Caco-2 (cell line): ENCODE data around the gene LRRC23. TPM values are rescaled to one million over a fixed set of nuclear protein-coding genes. Genes with fewer than 3 reads are reported as not detected.

Experiments
- BruUV-seq: library from RNA; stranded (reverse); fragments of 400-500 nt; replicated peaks from 2 replicates; lab custom pipeline; 2021; lab: Mats Ljungman, UMichigan
- CTCF ChIA-PET: fragments of 300-600 bp; sonication (Branson Sonifier 250); formaldehyde crosslinking; loops from one replicate; lab custom pipeline; 2022; ENCODE audit warnings: antibody characterized with exemption; lab: Charles Lee
- POLR2A ChIA-PET: fragments of 300-600 bp; sonication (Branson Sonifier 250); formaldehyde crosslinking; loops from one replicate; lab custom pipeline; 2022; ENCODE audit warnings: antibody characterized with exemption; lab: Charles Lee
- DNase-seq, 2 experiments: peaks; one replicate each; pipeline versions ENCODE4 v3.0.0 to v3.0.0-alpha.2; 2020 to 2022
- H3K27me3 ChIP-seq: replicated peaks from 2 replicates; pipeline ENCODE4 v1.6.0; 2011; ENCODE audit warnings: low read length; ENCODE audit not compliant: control insufficient read depth, insufficient read depth
- H3K36me3 ChIP-seq: 2 replicates; pipeline ENCODE4 v1.5.1; 2011; ENCODE audit warnings: low read length; ENCODE audit not compliant: control insufficient read depth, insufficient read depth
- H3K4me1 ChIP-seq: fragments of 250-450 bp; sonication (Bioruptor Pico); 2 replicates; pipeline ENCODE4 v1.5.1; 2020; ENCODE audit warnings: mild to moderate bottlenecking
- H3K4me3 ChIP-seq: 2 replicates; pipeline ENCODE4 v1.5.1; 2011; ENCODE audit warnings: low read depth, mild to moderate bottlenecking, control low read depth, low read length
- H3K9me3 ChIP-seq: fragments of 250-450 bp; sonication (Bioruptor Pico); 2 replicates; pipeline ENCODE4 v1.5.1; 2020; ENCODE audit warnings: mild to moderate bottlenecking, moderate library complexity
- H3K27ac Mint-ChIP-seq: one replicate; pipeline ENCODE4 v1.8.0; 2022; ENCODE audit warnings: mixed read lengths; ENCODE audit not compliant: unreplicated experiment
- H3K27me3 Mint-ChIP-seq: one replicate; pipeline ENCODE4 v1.8.0; 2022; ENCODE audit warnings: mixed read lengths; ENCODE audit not compliant: insufficient read depth, unreplicated experiment
- H3K36me3 Mint-ChIP-seq: one replicate; pipeline ENCODE4 v1.8.0; 2022; ENCODE audit warnings: mild to moderate bottlenecking, mixed read lengths; ENCODE audit not compliant: insufficient read depth, unreplicated experiment
- H3K4me1 Mint-ChIP-seq: one replicate; pipeline ENCODE4 v1.8.0; 2022; ENCODE audit warnings: low read depth, mixed read lengths; ENCODE audit not compliant: unreplicated experiment
- H3K4me3 Mint-ChIP-seq: one replicate; pipeline ENCODE4 v1.8.0; 2022; ENCODE audit warnings: mild to moderate bottlenecking, moderate library complexity, mixed read lengths; ENCODE audit not compliant: unreplicated experiment
- H3K9me3 Mint-ChIP-seq: one replicate; pipeline ENCODE4 v1.8.0; 2022; ENCODE audit warnings: mixed read lengths; ENCODE audit not compliant: unreplicated experiment
- CTCF ChIP-seq, 2 experiments: fragments of 200-600 bp in 1 of 2; IDR thresholded peaks; 1 replicate in 1 of 2; 2 replicates in 1 of 2; pipeline versions ENCODE4 v1.5.1 to v1.8.0; 2011 to 2022; ENCODE audit warnings: antibody characterized with exemption in 1 of 2, control low read depth in 1 of 2, inconsistent platforms in 1 of 2, low read depth in 1 of 2, low read length in 1 of 2, mild to moderate bottlenecking in 1 of 2, moderate library complexity in 1 of 2; ENCODE audit not compliant: insufficient read depth in 1 of 2, severe bottlenecking in 1 of 2, unreplicated experiment in 1 of 2
- intact Hi-C: fragments of 100-400 bp; cut with micrococcal nuclease; formaldehyde crosslinking; loops from one replicate; pipeline ENCODE4 v1.10.0; 2022; ENCODE audit not compliant: unreplicated experiment
- total RNA-seq: library from RNA; stranded (reverse); gene quantifications from 2 replicates; pipeline ENCODE4 v1.2.3, GENCODE V29; 2022

Gene LRRC23
- total RNA-seq, 1 experiment from 2014 or later, result 8.6 TPM

- intact Hi-C loops, result no loop called here
- BruUV-seq, result no TSS peak
- peaks cover 25% of the 10 kb centered on the region for H3K36me3 Mint-ChIP-seq
- Histone ChIP-seq H3K4me3 (no peak overlapping the region), H3K9me3 (no peaks in the 10 kb centered on the region), H3K4me1 (peaks cover 15% of the 10 kb centered on the region), H3K36me3 (no peaks in the 10 kb centered on the region), H3K27me3 (no peaks in the 10 kb centered on the region)
- no peaks in the 10 kb centered on the region for H3K27me3 Mint-ChIP-seq
- TF ChIP-seq CTCF (IDR thresholded peaks at IDR 0.05; ENCODE audit: insufficient read depth in 1 of 2, low read depth in 1 of 2, low read length in 1 of 2, severe bottlenecking in 1 of 2, unreplicated experiment in 1 of 2), result no peak
- H3K4me1 Mint-ChIP-seq, result peaks cover 1% of the 10 kb centered on the region
- H3K27ac Mint-ChIP-seq, result no peak overlapping the region
- ChIA-PET POLR2A (no interaction called here), CTCF (interaction anchor here (0.6 to 1.7 kb wide), 2 partner anchors 25 to 52 kb away, joined by 3 to 5 read pairs; no protein-coding TSS in a partner anchor)
- H3K4me3 Mint-ChIP-seq, result no peak overlapping the region
- H3K9me3 Mint-ChIP-seq, result no peaks in the 10 kb centered on the region
- no peak for DNase-seq
Measured at GRCh38 chr12:6894321-6894720, 10.3 kb upstream of the LRRC23 start.

- Mint-ChIP-seq H3K9me3 (no peaks in the 10 kb centered on the region), H3K4me3 (no peak overlapping the region), H3K36me3 (no peaks in the 10 kb centered on the region), H3K27me3 (no peaks in the 10 kb centered on the region), H3K27ac (no peak overlapping the region), H3K4me1 (peaks cover 6% of the 10 kb centered on the region)
- no peaks in the 10 kb centered on the region for H3K36me3 ChIP-seq
- ChIA-PET POLR2A (no interaction called here), CTCF (interaction anchor here (0.8 kb wide), 1 partner anchor 28 kb away, joined by 4 read pairs; no protein-coding TSS in a partner anchor)
- no peak overlapping the region for H3K4me3 ChIP-seq
- no peak for TF ChIP-seq CTCF (IDR thresholded peaks at IDR 0.05; ENCODE audit: insufficient read depth in 1 of 2, low read depth in 1 of 2, low read length in 1 of 2, severe bottlenecking in 1 of 2, unreplicated experiment in 1 of 2)
- no peaks in the 10 kb centered on the region for H3K9me3 ChIP-seq
- no peaks in the 10 kb centered on the region for H3K27me3 ChIP-seq
- no peak for DNase-seq
- no TSS peak for BruUV-seq
- intact Hi-C loops, result no loop called here
- H3K4me1 ChIP-seq, result no peaks in the 10 kb centered on the region
Measured at GRCh38 chr12:6896846-6897435, 7.7 kb upstream of the LRRC23 start.

GRCh38 chr12:6899427-6899826, 5.2 kb upstream of the LRRC23 start:
- Histone ChIP-seq H3K4me3 (no peak overlapping the region), H3K4me1 (peaks cover 15% of the 10 kb centered on the region), H3K27me3 (no peaks in the 10 kb centered on the region), H3K36me3 (no peaks in the 10 kb centered on the region), H3K9me3 (no peaks in the 10 kb centered on the region)
- H3K27me3 Mint-ChIP-seq, result no peaks in the 10 kb centered on the region
- H3K4me1 Mint-ChIP-seq, result peaks cover 14% of the 10 kb centered on the region
- no peaks in the 10 kb centered on the region for H3K36me3 Mint-ChIP-seq
- no TSS peak for BruUV-seq
- no peaks in the 10 kb centered on the region for H3K9me3 Mint-ChIP-seq
- CTCF ChIA-PET, result no interaction called here
- H3K27ac Mint-ChIP-seq, result no peak overlapping the region
- intact Hi-C loops, result no loop called here
- no peak for DNase-seq
- POLR2A ChIA-PET, result no interaction called here
- TF ChIP-seq CTCF (IDR thresholded peaks at IDR 0.05; ENCODE audit: insufficient read depth in 1 of 2, low read depth in 1 of 2, low read length in 1 of 2, severe bottlenecking in 1 of 2, unreplicated experiment in 1 of 2), result no peak
- H3K4me3 Mint-ChIP-seq, result no peak overlapping the region
